ENCODE measurements around the gene TYMP. TPM values are rescaled to one million over a fixed set of nuclear protein-coding genes. Genes with fewer than 3 reads are reported as not detected.

Gene TYMP
- total RNA-seq, 2 experiments from 2014 or later = 89.1 to 90.2 TPM

GRCh38 chr22:50572965-50573364, 43.2 kb upstream of the TYMP start:
- POLR2A ChIA-PET = interaction anchor here (0.8 to 2.1 kb wide), 5 partner anchors 9 to 46 kb away, joined by 3 to 13 read pairs (median 4); partner anchors contain the start of genes CHKB and SYCE3
- H3K4me1 Mint-ChIP-seq = peaks cover 9% of the 10 kb centered on the region
- DNase-seq = no peak
- CTCF ChIA-PET = interaction anchor here (1.7 to 1.9 kb wide), 2 partner anchors 10 to 47 kb away, joined by 8 read pairs; partner anchors contain the start of genes SCO2 and SYCE3
- H3K27me3 Mint-ChIP-seq = no peaks in the 10 kb centered on the region
- no peaks in the 10 kb centered on the region for H3K9me3 Mint-ChIP-seq
- H3K36me3 Mint-ChIP-seq (ENCODE audit: low read depth) = peaks cover 44% of the 10 kb centered on the region
- no peak overlapping the region for H3K27ac Mint-ChIP-seq
- no peak overlapping the region for H3K4me3 Mint-ChIP-seq

GRCh38 chr22:50571264-50572175, 41.7 kb upstream of the TYMP start:
- no peak overlapping the region for H3K27ac Mint-ChIP-seq
- H3K4me1 Mint-ChIP-seq = no peaks in the 10 kb centered on the region
- POLR2A ChIA-PET = interaction anchor here (1.0 to 2.1 kb wide), 6 partner anchors 8 to 46 kb away, joined by 3 to 13 read pairs (median 4); partner anchors contain the start of genes CHKB, SCO2 and SYCE3

GRCh38 chr22:50570861-50571260, 41.0 kb upstream of the TYMP start:
- Mint-ChIP-seq H3K27me3 (no peaks in the 10 kb centered on the region), H3K4me3 (no peak overlapping the region), H3K4me1 (no peaks in the 10 kb centered on the region), H3K9me3 (no peaks in the 10 kb centered on the region), H3K27ac (no peak overlapping the region), H3K36me3 (ENCODE audit: low read depth) (peaks cover 34% of the 10 kb centered on the region)
- no peak for DNase-seq
- CTCF ChIA-PET = interaction anchor here (1.3 kb wide), 1 partner anchor 12 kb away, joined by 3 read pairs; the partner anchor contains the start of gene CHKB
- POLR2A ChIA-PET = interaction anchor here (1.0 to 1.5 kb wide), 2 partner anchors 12 to 45 kb away, joined by 3 to 4 read pairs; partner anchors contain the start of genes CHKB and SCO2

More at GRCh38 chr22:50571264-50572175, 41.7 kb upstream of the TYMP start:
- Mint-ChIP-seq H3K4me3 (no peak overlapping the region), H3K9me3 (no peaks in the 10 kb centered on the region), H3K27me3 (no peaks in the 10 kb centered on the region), H3K36me3 (ENCODE audit: low read depth) (peaks cover 39% of the 10 kb centered on the region)
- no peak for DNase-seq
- CTCF ChIA-PET = interaction anchor here (1.3 to 1.9 kb wide), 3 partner anchors 8 to 46 kb away, joined by 3 to 8 read pairs (median 8); partner anchors contain the start of genes CHKB, SCO2 and SYCE3

- CTCF ChIA-PET = interaction anchor here (1.3 kb wide), 1 partner anchor 12 kb away, joined by 3 read pairs; the partner anchor contains the start of gene CHKB
- Mint-ChIP-seq H3K27me3 (no peaks in the 10 kb centered on the region), H3K4me1 (no peaks in the 10 kb centered on the region), H3K4me3 (no peak overlapping the region), H3K36me3 (ENCODE audit: low read depth) (peaks cover 30% of the 10 kb centered on the region), H3K27ac (no peak overlapping the region), H3K9me3 (no peaks in the 10 kb centered on the region)
- POLR2A ChIA-PET = interaction anchor here (1.0 kb wide), 1 partner anchor 13 kb away, joined by 3 read pairs; the partner anchor contains the start of gene CHKB
- DNase-seq = no peak
Measured at GRCh38 chr22:50569896-50570535, 40.2 kb upstream of the TYMP start.

GRCh38 chr22:50569041-50569459, 39.2 kb upstream of the TYMP start:
- no peak overlapping the region for H3K27ac Mint-ChIP-seq
- CTCF ChIA-PET = no interaction called here
- H3K36me3 Mint-ChIP-seq (ENCODE audit: low read depth) = peaks cover 30% of the 10 kb centered on the region
- DNase-seq = no peak
- no peaks in the 10 kb centered on the region for H3K4me1 Mint-ChIP-seq
- no peaks in the 10 kb centered on the region for H3K9me3 Mint-ChIP-seq
- no peak overlapping the region for H3K4me3 Mint-ChIP-seq
- peaks cover 7% of the 10 kb centered on the region for H3K27me3 Mint-ChIP-seq
- POLR2A ChIA-PET = no interaction called here

GRCh38 chr22:50568626-50569025, 38.8 kb upstream of the TYMP start:
- POLR2A ChIA-PET = no interaction called here
- H3K4me1 Mint-ChIP-seq = peaks cover 3% of the 10 kb centered on the region
- DNase-seq = no peak
- peaks cover 30% of the 10 kb centered on the region for H3K36me3 Mint-ChIP-seq (ENCODE audit: low read depth)
- peaks cover 9% of the 10 kb centered on the region for H3K27me3 Mint-ChIP-seq
- no peak overlapping the region for H3K4me3 Mint-ChIP-seq
- no peaks in the 10 kb centered on the region for H3K9me3 Mint-ChIP-seq
- no peak overlapping the region for H3K27ac Mint-ChIP-seq
- CTCF ChIA-PET = no interaction called here

- CTCF ChIA-PET = no interaction called here
- peaks cover 28% of the 10 kb centered on the region for H3K36me3 Mint-ChIP-seq (ENCODE audit: low read depth)
- no peak overlapping the region for H3K4me3 Mint-ChIP-seq
- peaks cover 11% of the 10 kb centered on the region for H3K4me1 Mint-ChIP-seq
- no peak overlapping the region for H3K27ac Mint-ChIP-seq
- POLR2A ChIA-PET = interaction anchor here (8.1 kb wide), 1 partner anchor 41 kb away, joined by 109 read pairs; the partner anchor contains the start of gene SCO2
- peaks cover 11% of the 10 kb centered on the region for H3K27me3 Mint-ChIP-seq
- H3K9me3 Mint-ChIP-seq = no peaks in the 10 kb centered on the region
- DNase-seq = no peak
Measured at GRCh38 chr22:50567721-50568252, 38.0 kb upstream of the TYMP start.

GRCh38 chr22:50564289-50564688, 34.5 kb upstream of the TYMP start:
- DNase-seq = no peak
- ChIA-PET CTCF (interaction anchor here (0.9 to 4.0 kb wide), 6 partner anchors 8 to 57 kb away, joined by 4 to 48 read pairs (median 23); partner anchors contain the start of genes CPT1B, KLHDC7B and SCO2), POLR2A (interaction anchor here (1.7 to 8.1 kb wide), 10 partner anchors 9 to 56 kb away, joined by 5 to 109 read pairs (median 13); partner anchors contain the start of genes CHKB, SCO2 and TYMP)
- Mint-ChIP-seq H3K36me3 (ENCODE audit: low read depth) (peaks cover 5% of the 10 kb centered on the region), H3K4me1 (peaks cover 26% of the 10 kb centered on the region), H3K27ac (no peak overlapping the region), H3K4me3 (no peak overlapping the region), H3K9me3 (no peaks in the 10 kb centered on the region), H3K27me3 (peaks cover 21% of the 10 kb centered on the region)

GRCh38 chr22:50563413-50564160, 33.8 kb upstream of the TYMP start:
- Mint-ChIP-seq H3K4me1 (peaks cover 26% of the 10 kb centered on the region), H3K4me3 (peak overlapping the region; percentile 77), H3K27ac (no peak overlapping the region), H3K36me3 (ENCODE audit: low read depth) (peaks cover 1% of the 10 kb centered on the region), H3K27me3 (peaks cover 23% of the 10 kb centered on the region), H3K9me3 (no peaks in the 10 kb centered on the region)
- ChIA-PET POLR2A (interaction anchor here (1.1 to 8.1 kb wide), 16 partner anchors 9 to 57 kb away, joined by 4 to 109 read pairs (median 12); partner anchors contain the start of genes CHKB, CPT1B, LMF2 and NCAPH2), CTCF (interaction anchor here (0.6 to 4.0 kb wide), 19 partner anchors 9 to 179 kb away, joined by 3 to 48 read pairs (median 6); partner anchors contain the start of genes ARSA, KLHDC7B, SCO2 and TYMP)
- no peak for DNase-seq

- H3K27me3 Mint-ChIP-seq = peaks cover 25% of the 10 kb centered on the region
- H3K4me1 Mint-ChIP-seq = peaks cover 26% of the 10 kb centered on the region
- peak within 1 kb of the TSS; percentile 77 for H3K4me3 Mint-ChIP-seq
- no peaks in the 10 kb centered on the region for H3K36me3 Mint-ChIP-seq (ENCODE audit: low read depth)
- H3K27ac Mint-ChIP-seq = peak within 1 kb of the TSS; percentile 48
- CTCF ChIA-PET = interaction anchor here (0.6 to 4.0 kb wide), 19 partner anchors 10 to 179 kb away, joined by 3 to 48 read pairs (median 6); partner anchors contain the start of genes ARSA, KLHDC7B, SCO2 and TYMP
- POLR2A ChIA-PET = interaction anchor here (1.1 to 8.1 kb wide), 16 partner anchors 8 to 57 kb away, joined by 4 to 109 read pairs (median 12); partner anchors contain the start of genes CHKB, CPT1B, LMF2 and NCAPH2
- peak; percentile 98 for DNase-seq
- no peaks in the 10 kb centered on the region for H3K9me3 Mint-ChIP-seq
Measured at GRCh38 chr22:50562523-50563412, 33.0 kb upstream of the TYMP start, which contains the start of gene SYCE3. Gene SYCE3, minus strand, starts transcription at chr22:50562919. Its CDS starts 6,514 bp downstream, at chr22:50556405.
